Measurements from ENCODE around the gene RPL36. TPM values are rescaled to one million over a fixed set of nuclear protein-coding genes. Genes with fewer than 3 reads are reported as not detected.

RPL36 gene
- total and polyA plus RNA-seq, 2 donors (not counting 3 experiments of a cell fraction or from before 2014, with no cell fraction given), result 1,033 to 1,084 TPM

GRCh38 chr19:5682107-5682482 lies 8.0 kb upstream of the RPL36 start:
- intact Hi-C loops (cut with micrococcal nuclease), result no loop called here

More at GRCh38 chr19:5682107-5682482, 8.0 kb upstream of the RPL36 start:
- Histone ChIP-seq H3K4me3 (replicated peaks in 1 of 3; ENCODE audit: insufficient read depth in 1 of 3, low read depth in 1 of 3, low read length in 3 of 3) (no peak overlapping the region), H3K9me3 (replicated peaks; ENCODE audit: control insufficient read depth, insufficient read depth, low read length) (no peaks in the 10 kb centered on the region), H3K9me1 (replicated peaks; ENCODE audit: control insufficient read depth, extremely low read depth, insufficient read depth, low read length) (no peaks in the 10 kb centered on the region), H4K20me1 (replicated peaks; ENCODE audit: control insufficient read depth, extremely low read depth, insufficient read depth, low read length) (no peaks in the 10 kb centered on the region), H3K79me2 (ENCODE audit: control insufficient read depth, insufficient read depth, low read length) (peaks cover 9% of the 10 kb centered on the region), H2AFZ (ENCODE audit: low read depth, low read length) (no peak overlapping the region), H3K4me1 (ENCODE audit: control insufficient read depth, extremely low read depth, insufficient read depth, low read length) (peaks cover 10% of the 10 kb centered on the region), H3K27me3 (ENCODE audit: control insufficient read depth in 2 of 2, insufficient read depth in 2 of 2, low read length in 2 of 2) (no peaks in the 10 kb centered on the region), H3K4me2 (ENCODE audit: insufficient read depth, low read length) (no peak overlapping the region), H3K27ac (ENCODE audit: insufficient read depth, low read depth, low read length) (no peak overlapping the region), H3K9ac (replicated peaks; ENCODE audit: extremely low read depth, insufficient read depth, low read length) (no peak overlapping the region), H3K36me3 (ENCODE audit: control insufficient read depth in 2 of 2, extremely low read depth in 1 of 2, insufficient read depth in 2 of 2, low read length in 2 of 2) (peaks cover 0 to 5% of the 10 kb centered on the region in 2 experiments)
- BruUV-seq (replicated peaks), result no TSS peak
- CTCF ChIA-PET, result interaction anchor here (0.6 kb wide), 1 partner anchor 46 kb away, joined by 3 read pairs; no protein-coding TSS in a partner anchor
- no peak for DNase-seq (ENCODE audit: low read depth, low spot score)
- dilution Hi-C loops (cut with MboI; ENCODE audit: extremely low pct_ligation_motif_present, low sequenced_read_pairs), result no loop called here
- FAIRE-seq, result no peak
- POLR2A ChIA-PET, result no interaction called here
- TF ChIP-seq MYC (IDR thresholded peaks at IDR 0.05; ENCODE audit: low read depth, low read length) (no peak), POLR2A (IDR thresholded peaks at IDR 0.05; ENCODE audit: low read depth, low read length) (no peak), POLR2AphosphoS5 (IDR thresholded peaks at IDR 0.05; ENCODE audit: insufficient read depth, low read depth, low read length) (no peak), GATA2 (IDR thresholded peaks at IDR 0.05; ENCODE audit: insufficient read depth, insufficient read length, low read depth, low read length) (no peak), FOS (IDR thresholded peaks at IDR 0.05; ENCODE audit: borderline replicate concordance, insufficient read depth, low read length) (no peak), JUN (IDR thresholded peaks at IDR 0.05; ENCODE audit: borderline replicate concordance, insufficient read depth, insufficient read length, low read depth) (no peak), CTCF (IDR thresholded peaks at IDR 0.05; ENCODE audit: extremely low read depth in 1 of 2, insufficient read depth in 1 of 2, low read depth in 1 of 2, low read length in 2 of 2) (no peak), EZH2 (IDR thresholded peaks at IDR 0.05; ENCODE audit: borderline replicate concordance, low read depth, low read length, severe bottlenecking) (no peak), MAX (IDR thresholded peaks at IDR 0.05; ENCODE audit: insufficient read depth, insufficient read length) (no peak)
